ENCODE results near the gene USP6NL.

Gene USP6NL

GRCh38 chr10:11478807-11479206 is 132.6 kb downstream of the USP6NL start:
- DNase-seq (ENCODE audit: low spot score): no peak

- DNase-seq (ENCODE audit: low spot score): peak; percentile 20
Measured at GRCh38 chr10:11475831-11476434, 135.5 kb downstream of the USP6NL start.

DNA sequence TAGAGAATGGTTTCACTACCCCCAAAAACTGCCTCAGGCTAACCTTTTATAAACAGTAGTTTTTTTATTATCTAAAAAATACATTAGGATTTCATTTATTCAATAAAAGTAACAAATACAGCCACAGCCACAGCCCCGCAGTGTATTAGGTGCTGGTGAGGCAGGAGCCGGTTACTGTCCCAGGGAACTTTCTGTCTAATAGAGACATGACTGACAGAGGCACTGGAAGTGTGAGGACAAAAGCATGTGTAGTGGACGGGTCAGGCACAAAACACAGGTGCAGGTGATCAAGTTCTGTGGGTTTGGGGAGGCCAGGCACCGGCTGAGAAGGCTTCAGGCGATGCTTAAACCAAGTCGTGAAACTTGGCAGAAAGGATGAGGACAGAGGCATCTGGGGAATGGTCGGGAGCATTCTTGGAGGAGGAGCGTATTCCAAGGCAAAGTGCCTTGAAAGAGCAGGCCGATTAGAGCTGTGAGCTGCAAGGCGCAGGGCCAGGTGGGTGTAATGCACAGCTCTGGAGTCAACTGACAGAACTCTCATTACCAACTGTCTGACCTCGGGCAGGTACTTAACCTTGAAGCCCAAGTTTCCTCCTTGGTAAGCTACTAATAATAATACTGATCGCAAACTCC is 138.2 kb downstream of the USP6NL start:
- DNase-seq (ENCODE audit: low spot score): no peak

DNA sequence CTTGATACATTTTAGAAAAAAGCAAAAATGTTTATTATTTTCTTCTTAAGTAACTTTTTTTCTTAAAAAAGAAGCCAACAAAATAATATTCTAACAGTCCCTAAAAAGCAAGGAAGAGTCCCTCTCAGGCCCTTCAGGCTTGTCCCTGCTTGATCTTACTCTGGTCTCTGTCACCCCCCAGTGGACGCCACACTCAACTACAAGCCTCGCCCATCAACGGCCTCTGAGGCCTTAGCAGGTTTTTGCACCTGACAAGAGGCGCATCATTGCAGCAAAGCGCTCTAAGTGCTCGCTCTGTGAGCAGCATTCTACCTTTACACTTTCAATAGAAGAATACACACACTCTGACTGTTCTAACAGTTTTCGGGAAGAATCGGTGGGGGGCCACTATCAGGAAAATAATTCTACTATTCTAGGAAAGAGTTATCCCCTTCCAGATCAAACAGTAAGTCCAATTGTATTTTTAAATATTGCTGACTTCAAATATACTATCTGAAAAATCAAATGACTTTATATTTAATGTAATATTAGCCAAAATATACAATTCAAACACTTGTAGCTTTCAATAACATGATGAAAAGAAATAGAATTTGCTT is 139.2 kb downstream of the USP6NL start:
- DNase-seq (ENCODE audit: low spot score): peak; percentile 63

DNA sequence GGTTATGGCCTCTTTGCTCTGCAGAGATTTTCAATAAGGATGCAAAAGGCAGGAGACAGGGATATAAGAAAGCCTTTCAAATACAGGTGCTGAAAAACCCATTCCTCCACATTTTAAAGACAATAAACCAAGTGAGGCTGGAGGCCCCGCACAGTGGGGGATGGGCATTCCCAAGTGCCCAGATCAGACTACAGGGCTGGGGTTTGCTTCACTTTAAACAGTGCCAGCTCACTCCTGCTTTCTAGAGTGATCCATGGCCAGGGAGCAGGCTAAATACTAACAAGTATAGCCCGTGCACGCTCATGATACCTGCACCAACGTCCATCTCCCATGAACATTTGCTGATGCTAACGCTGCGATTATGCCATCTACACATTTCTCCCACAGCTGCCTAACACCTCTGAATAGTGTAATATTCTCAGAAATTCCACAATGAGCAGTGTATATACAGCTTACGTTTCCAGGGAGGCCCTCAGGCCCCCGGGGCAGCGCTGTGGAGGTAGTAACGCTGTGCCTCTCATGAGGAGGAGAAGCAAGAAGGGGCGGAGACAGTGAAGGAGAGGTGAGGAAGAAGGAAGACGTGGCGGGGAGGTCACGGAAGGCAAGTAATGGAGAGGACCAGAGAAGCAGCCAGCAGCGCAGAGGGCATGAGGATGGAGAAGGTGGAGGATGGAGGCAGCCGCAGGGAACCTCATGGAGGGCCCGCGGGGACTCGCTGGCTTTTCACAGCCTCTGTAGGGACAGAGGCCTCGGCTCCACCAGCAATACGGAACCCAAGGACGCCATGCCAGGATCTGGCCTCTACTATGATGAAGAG is 141.7 kb downstream of the USP6NL start:
- no peak for DNase-seq (ENCODE audit: low spot score)

GRCh38 chr10:11468126-11468742 is 143.2 kb downstream of the USP6NL start:
- DNase-seq (ENCODE audit: low spot score): no peak

GRCh38 chr10:11465406-11465805 is 146.0 kb downstream of the USP6NL start:
- DNase-seq (ENCODE audit: low spot score): no peak

- no peak for DNase-seq (ENCODE audit: low spot score)
Measured at GRCh38 chr10:11463111-11463510, 148.3 kb downstream of the USP6NL start.

- DNase-seq (ENCODE audit: low spot score): no peak
Measured at GRCh38 chr10:11462071-11462470, 149.4 kb downstream of the USP6NL start.

DNA sequence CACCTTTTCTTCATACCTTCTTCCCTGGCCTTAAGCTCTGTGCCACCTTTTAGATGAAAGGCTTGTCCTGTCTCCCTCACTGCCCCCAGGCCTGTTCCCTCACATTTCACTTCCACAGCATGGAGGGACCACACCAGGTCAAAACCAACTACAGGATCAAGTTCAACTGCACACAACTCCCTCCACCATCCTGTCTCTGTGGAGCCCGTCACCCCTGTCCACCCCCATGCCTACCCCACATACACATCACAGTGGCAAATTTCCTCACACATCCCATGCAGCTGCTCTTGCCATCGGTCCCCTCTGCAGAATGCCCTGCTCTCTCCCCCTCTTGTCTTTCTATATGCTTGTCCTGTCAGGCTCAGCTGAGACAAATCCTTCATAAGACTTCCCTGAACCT is 154.1 kb downstream of the USP6NL start:
- no peak for DNase-seq (ENCODE audit: low spot score)

DNA sequence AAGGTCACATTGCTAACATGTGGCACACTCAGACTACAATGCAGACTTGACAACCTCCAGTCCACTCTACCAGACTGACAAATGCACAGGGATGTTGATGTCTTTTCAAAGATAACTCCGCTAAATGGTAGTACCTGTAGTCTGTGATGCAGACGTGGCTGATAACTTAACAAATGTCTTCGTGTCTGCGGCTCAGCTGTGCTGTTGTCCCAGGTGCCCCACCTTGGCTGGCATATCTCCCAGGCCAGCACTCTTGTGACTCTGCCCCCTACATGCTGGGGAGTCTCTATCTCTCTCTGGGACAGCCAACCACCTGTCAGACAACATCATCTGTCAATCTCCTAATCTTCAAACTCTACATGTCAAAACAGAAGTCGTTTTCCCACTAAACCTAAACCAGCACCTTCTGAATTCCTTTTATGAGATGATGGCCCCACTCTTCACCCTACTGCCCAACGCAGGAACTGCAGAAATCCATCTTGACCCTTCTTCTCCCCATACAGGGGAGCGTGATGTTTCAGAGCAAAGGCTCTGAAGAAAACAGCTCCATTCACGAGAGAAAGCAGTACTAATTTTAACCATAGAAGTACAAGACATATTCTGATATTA is 156.4 kb downstream of the USP6NL start:
- no peak for DNase-seq (ENCODE audit: low spot score)

DNA sequence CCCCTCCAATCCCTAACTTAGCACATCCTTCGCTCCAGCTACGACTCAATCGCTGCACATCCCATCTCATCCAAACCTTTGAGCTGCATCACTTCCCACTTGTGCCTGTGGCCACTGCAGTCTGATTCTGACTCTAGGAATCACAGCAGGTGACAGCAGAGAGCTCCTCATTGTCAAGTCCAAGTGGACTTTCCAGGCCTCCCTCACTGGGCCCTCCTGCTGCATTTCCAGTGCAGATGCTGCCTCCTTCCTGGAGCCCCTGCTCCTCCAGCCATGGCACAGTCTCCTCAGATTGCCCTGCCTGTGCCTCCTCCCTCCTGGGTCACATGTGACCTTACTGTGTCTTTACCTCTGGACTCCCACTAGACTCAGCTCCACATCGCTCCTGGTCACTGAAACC is 157.3 kb downstream of the USP6NL start:
- no peak for DNase-seq (ENCODE audit: low spot score)

DNA sequence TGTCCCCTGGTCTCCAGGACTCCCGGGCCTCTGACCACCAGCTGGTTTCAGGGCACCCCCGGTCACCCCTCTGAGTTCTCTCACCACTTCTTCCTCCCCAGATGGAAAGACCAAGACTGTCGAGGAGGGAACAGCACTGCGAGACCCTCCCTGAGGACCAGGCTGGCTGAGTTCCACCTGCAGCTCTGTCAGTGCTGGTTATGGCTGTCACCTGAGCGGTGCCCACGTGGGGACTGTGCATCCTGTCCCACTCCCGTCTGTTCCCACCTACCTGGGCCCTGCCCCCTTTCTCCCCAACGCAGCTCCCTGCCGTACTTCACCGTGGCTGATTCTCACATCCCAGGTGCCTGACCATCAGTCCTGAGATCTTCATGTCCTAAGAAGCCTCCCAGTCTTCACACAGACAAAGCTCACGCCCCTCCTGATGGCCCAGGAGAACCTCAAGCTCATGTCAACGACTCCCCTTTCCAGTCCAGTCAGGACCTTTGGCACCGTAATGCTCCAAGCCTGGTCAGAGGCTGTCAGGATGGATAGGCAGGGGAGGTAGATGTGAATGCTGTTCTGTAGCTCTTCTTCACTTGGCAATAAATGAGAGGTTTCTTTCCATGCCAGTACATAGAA is 159.7 kb downstream of the USP6NL start:
- no peak for DNase-seq (ENCODE audit: low spot score)

DNA sequence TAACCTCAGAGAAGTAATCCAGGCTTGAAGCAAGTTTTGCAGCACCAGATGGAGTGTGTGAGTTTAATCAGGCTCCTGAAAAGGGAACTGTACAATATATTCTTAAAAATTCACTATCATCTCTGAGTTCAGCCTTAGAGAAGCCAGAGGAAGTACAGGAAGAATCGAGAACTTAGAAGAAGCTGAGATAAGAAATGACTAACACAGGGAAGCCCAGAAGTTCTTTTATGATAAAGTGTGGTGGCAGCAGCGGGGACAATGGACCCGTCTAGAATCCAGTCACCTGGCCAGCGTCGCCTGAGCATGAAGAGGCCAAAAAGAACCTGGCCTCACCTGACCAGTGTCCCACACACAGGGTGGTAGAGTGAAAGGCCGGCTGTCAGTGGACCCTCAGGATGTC is 161.0 kb downstream of the USP6NL start:
- no peak for DNase-seq (ENCODE audit: low spot score)

- no peak for DNase-seq (ENCODE audit: low spot score)
Measured at GRCh38 chr10:11449761-11450160, 161.7 kb downstream of the USP6NL start.

DNA sequence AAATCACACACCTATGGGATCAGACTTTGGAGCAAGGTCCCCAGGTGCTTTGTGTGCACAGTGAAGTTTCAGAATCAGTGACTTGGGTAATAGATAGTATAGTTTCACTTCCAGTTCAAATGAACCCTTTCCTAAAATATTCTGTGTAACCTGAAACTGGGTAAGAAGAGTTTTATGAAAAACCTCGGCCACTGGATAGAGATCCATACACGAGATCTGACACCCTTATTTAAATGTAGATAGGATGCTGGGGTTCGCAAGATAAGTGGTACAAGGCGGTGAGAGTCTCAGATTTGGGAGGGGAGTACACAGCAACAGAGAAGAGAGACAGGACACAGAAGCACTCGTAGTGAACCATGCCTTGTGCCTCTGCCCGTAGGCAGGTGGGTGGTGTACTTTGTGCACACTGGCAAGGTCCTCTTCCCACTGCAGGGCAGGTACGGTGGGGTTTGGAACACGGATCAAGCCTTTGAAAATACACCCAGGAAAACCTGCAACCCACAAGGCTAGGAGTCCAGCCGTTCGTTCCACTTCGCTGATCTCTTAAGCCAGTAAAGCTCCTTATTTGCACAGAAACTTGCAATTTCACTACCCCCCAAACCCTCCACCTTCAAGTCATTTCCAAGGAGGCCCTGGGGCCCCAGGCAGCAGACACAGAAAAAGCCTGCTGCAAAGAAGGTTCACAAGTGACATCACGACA is 162.8 kb downstream of the USP6NL start:
- no peak for DNase-seq (ENCODE audit: low spot score)

- DNase-seq (ENCODE audit: low spot score): no peak
Measured at GRCh38 chr10:11448190-11448544, 163.3 kb downstream of the USP6NL start.

DNA sequence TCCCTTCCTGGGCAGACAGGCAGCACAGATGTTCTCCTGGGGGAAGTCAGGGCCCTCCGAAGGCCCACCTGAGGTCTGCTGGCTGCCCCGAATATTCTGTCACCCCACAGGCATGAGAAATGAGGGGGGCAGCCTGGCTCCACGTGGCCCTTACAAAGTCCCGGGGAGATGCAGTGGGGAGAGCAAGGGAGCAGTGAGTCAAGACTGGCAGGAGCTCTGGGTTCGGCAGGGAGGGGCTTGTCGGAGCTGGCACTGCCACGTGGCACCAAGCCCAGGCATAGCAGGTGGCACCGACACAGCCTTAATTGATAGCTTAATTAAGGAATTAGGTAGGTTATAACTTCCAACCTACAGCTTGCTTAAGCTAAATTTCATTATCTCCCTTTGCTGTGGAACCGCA is 163.9 kb downstream of the USP6NL start:
- DNase-seq (ENCODE audit: low spot score): no peak

DNA sequence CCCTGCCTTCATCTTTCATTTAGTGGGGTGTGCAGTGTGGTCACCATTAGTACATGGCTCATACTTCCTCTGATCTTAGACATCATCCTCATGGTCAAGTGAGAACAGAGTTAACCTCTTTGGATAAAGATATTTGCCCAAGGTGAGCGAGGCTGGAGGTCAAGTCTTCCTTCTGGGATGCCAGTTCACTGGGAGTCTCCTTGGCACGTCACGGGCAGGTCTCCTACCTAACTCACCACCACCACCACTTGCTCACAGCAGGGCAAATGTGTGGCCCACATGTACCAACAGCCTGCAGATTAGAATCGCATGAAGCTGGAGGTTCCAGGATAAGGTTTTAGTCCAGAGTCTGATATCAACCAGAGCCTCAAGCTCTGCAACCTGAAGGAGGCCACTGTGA is 164.6 kb downstream of the USP6NL start:
- no peak for DNase-seq (ENCODE audit: low spot score)

DNA sequence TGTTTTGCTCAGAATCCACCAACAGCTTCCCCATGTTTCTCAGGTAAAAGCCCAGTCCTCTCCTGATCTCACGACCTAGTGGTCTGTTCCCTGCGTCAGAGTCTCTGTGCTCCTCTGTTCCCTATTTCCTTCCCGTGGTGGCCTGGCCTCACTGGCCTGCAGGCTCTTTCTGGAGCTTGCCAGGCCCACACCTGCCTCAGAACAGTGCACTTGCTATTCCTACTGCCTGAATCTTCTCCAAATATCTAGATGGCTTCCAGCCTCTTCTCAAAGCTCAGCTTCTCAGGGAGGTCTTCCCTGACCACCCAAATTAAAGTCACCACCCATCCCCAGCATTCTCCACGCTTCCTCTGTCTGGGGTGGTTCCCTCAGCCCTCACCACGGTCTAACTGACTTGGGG is 165.3 kb downstream of the USP6NL start:
- no peak for DNase-seq (ENCODE audit: low spot score)

Measured in AG08395 (cell line).